Ovary (tissue), 3 donors: ENCODE measurements around the gene CHD9NB.

Source experiments
- CTCF ChIP-seq, 3 donors: fragments of 450-650 bp in 2 of 3; fragments of 200-600 bp in 1 of 3; IDR thresholded peaks; one replicate each; pipeline versions ENCODE4 v1.5.1 to v1.8.0; 2016 to 2022; ENCODE audit warnings: antibody characterized with exemption in 3 of 3, mild to moderate bottlenecking in 1 of 3
- POLR2A ChIP-seq: fragments of 450-650 bp; IDR thresholded peaks from one replicate; pipeline ENCODE4 v1.6.1; 2017; ENCODE audit warnings: antibody characterized with exemption, mild to moderate bottlenecking, moderate library complexity
- donor health status: DM: no; HTN: no; CAD: no.

GRCh38 chr16:53084141-53084541 is 31.4 kb upstream of the CHD9NB start:
- TF ChIP-seq CTCF (IDR thresholded peaks at IDR 0.05): no peak
- TF ChIP-seq POLR2A: no peak
